K562 treated with DMSO at 1 percent for 48 hours (cell line): ENCODE measurements around the gene RDX. TPM values are rescaled to one million over a fixed set of nuclear protein-coding genes. Genes with fewer than 3 reads are reported as not detected.

Source experiments
- total RNA-seq: library from RNA; unstranded; fragments of 300-600 nt; gene quantifications from 2 replicates; pipeline ENCODE4 v1.2.3, GENCODE V29; 2022; ENCODE audit warnings: low replicate concordance; ENCODE audit errors: extremely low read depth

The RDX gene
- total RNA-seq = not detected in 2 replicates

GRCh38 chr11:110296226-110297075, at the start of gene RDX:
Gene RDX, minus strand, starts transcription at chr11:110296614. Its CDS starts 16,922 bp downstream, at chr11:110279692.

Other genes starting within 250 kb of the RDX start
- gene ZC3H12C, start 203.2 kb downstream of the RDX start, total RNA-seq = not detected in 2 replicates
- not detected in 2 replicates for gene FDX1, start 133.3 kb upstream of the RDX start, total RNA-seq